Astrocyte (in vitro differentiated cells and primary cell): ENCODE measurements around the gene TSG101.

Experiments used
- EZH2 ChIP-seq: IDR thresholded peaks from 2 replicates; pipeline ENCODE4 v1.6.1; 2012; ENCODE audit warnings: mild to moderate bottlenecking, low read length, inconsistent platforms; ENCODE audit not compliant: insufficient read depth
- TF ChIP-seq, protein P1 (sequence below): IDR thresholded peaks from 2 replicates; pipeline ENCODE4 v1.5.1; 2011; ENCODE audit warnings: low read depth, mild to moderate bottlenecking, inconsistent platforms, low read length, moderate library complexity; ENCODE audit not compliant: insufficient read depth

DNA sequence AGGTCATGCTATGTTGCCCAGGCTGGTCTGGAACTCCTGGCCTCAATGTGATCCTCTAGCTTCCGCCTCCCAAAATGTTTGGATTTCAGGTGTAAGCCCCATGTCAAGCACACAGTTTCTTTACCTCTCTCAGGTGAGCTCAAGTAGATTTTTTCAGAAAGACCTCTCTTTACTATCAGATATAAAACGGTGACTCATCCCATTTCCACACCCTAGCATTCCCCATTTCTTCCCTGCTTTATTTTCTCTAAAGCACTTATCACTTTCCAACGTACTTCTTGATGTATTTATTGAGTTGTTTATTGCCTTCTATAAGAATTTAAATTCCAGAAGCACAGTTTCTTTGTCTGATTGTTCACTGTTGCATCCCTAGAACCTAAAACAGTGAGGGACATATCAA is 3.7 kb downstream of the TSG101 start:
- TF ChIP-seq, protein P1, sequence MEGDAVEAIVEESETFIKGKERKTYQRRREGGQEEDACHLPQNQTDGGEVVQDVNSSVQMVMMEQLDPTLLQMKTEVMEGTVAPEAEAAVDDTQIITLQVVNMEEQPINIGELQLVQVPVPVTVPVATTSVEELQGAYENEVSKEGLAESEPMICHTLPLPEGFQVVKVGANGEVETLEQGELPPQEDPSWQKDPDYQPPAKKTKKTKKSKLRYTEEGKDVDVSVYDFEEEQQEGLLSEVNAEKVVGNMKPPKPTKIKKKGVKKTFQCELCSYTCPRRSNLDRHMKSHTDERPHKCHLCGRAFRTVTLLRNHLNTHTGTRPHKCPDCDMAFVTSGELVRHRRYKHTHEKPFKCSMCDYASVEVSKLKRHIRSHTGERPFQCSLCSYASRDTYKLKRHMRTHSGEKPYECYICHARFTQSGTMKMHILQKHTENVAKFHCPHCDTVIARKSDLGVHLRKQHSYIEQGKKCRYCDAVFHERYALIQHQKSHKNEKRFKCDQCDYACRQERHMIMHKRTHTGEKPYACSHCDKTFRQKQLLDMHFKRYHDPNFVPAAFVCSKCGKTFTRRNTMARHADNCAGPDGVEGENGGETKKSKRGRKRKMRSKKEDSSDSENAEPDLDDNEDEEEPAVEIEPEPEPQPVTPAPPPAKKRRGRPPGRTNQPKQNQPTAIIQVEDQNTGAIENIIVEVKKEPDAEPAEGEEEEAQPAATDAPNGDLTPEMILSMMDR, result no peak
- no peak for TF ChIP-seq EZH2
